NK-92 treated with Interleukin-12 subunit alpha and Interleukin-12 subunit beta, amount 100 ng/mL, for 24 hours (cell line): ENCODE results near the gene MST1.

ENCODE experiments used
- DNase-seq: peaks from one replicate; lab custom pipeline; 2025; lab: John Stamatoyannopoulos, UW

MST1 gene

DNA sequence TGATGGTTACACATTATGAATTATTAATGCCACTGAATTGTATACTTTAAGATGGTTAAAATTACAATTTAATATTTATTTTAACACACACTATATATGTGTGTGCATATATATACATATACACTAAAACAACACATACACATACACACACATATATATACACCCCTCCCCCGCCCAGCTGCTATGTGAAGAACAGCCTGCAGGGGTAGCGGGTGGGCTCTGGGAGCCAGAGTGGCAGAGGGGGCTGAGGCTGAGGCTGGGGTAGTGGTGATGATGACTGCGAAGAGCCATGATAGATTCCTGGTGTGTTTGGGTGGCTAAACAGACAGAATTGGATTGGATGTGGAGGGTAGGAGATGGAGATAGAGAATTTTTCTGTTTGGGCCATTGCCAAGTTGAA is 54.5 kb downstream of the MST1 start:
- no peak for DNase-seq
